Measurements from ENCODE around the gene DLG2. TPM values are rescaled to one million over a fixed set of nuclear protein-coding genes. Genes with fewer than 3 reads are reported as not detected.

DLG2 gene
- total RNA-seq, 1 donor from 2014 or later = 7.2 TPM

- no peak overlapping the region for H3K4me3 ChIP-seq
- no peak for ATAC-seq
- H3K27me3 ChIP-seq (ENCODE audit: low read depth) = no peaks in the 10 kb centered on the region
- no peaks in the 10 kb centered on the region for H3K36me3 ChIP-seq
- H3K9me3 ChIP-seq = no peaks in the 10 kb centered on the region
- intact Hi-C loops (cut with DNase I) = no loop called here
- no peak for TF ChIP-seq CTCF (IDR thresholded peaks at IDR 0.05)
- H3K4me1 ChIP-seq = no peaks in the 10 kb centered on the region
- no peak overlapping the region for H3K27ac ChIP-seq
- no peak for DNase-seq
Observed at GRCh38 chr11:83477772-83478171, 2149.4 kb downstream of the DLG2 start.

- H3K27me3 ChIP-seq (ENCODE audit: low read depth) = no peaks in the 10 kb centered on the region
Observed at GRCh38 chr11:83475760-83476159, 2151.4 kb downstream of the DLG2 start.

GRCh38 chr11:83473743-83474142 lies 2153.4 kb downstream of the DLG2 start:
- intact Hi-C loops (cut with DNase I) = no loop called here
- no peaks in the 10 kb centered on the region for H3K36me3 ChIP-seq
- no peak for ATAC-seq

More at GRCh38 chr11:83475760-83476159, 2151.4 kb downstream of the DLG2 start:
- ATAC-seq (no peak), DNase-seq (no peak)
- Histone ChIP-seq H3K36me3 (no peaks in the 10 kb centered on the region), H3K9me3 (no peaks in the 10 kb centered on the region), H3K4me1 (no peaks in the 10 kb centered on the region), H3K27ac (no peak overlapping the region), H3K4me3 (no peak overlapping the region)
- intact Hi-C loops (cut with DNase I) = no loop called here
- TF ChIP-seq CTCF (IDR thresholded peaks at IDR 0.05) = no peak

GRCh38 chr11:83472806-83473205 lies 2154.3 kb downstream of the DLG2 start:
- no peak overlapping the region for H3K4me3 ChIP-seq
- ATAC-seq (no peak), DNase-seq (no peak)
- H3K27me3 ChIP-seq (ENCODE audit: low read depth) = no peaks in the 10 kb centered on the region
- no peak overlapping the region for H3K27ac ChIP-seq
- no peaks in the 10 kb centered on the region for H3K4me1 ChIP-seq
- no peak for TF ChIP-seq CTCF (IDR thresholded peaks at IDR 0.05)
- H3K36me3 ChIP-seq = no peaks in the 10 kb centered on the region
- no peaks in the 10 kb centered on the region for H3K9me3 ChIP-seq
- intact Hi-C loops (cut with DNase I) = no loop called here

More at GRCh38 chr11:83473743-83474142, 2153.4 kb downstream of the DLG2 start:
- H3K4me1 ChIP-seq = no peaks in the 10 kb centered on the region
- TF ChIP-seq CTCF (IDR thresholded peaks at IDR 0.05) = no peak
- no peak for DNase-seq
- H3K27ac ChIP-seq = no peak overlapping the region
- H3K27me3 ChIP-seq (ENCODE audit: low read depth) = no peaks in the 10 kb centered on the region
- no peaks in the 10 kb centered on the region for H3K9me3 ChIP-seq
- no peak overlapping the region for H3K4me3 ChIP-seq

- Histone ChIP-seq H3K36me3 (no peaks in the 10 kb centered on the region), H3K4me3 (no peak overlapping the region), H3K4me1 (no peaks in the 10 kb centered on the region), H3K27ac (no peak overlapping the region), H3K9me3 (no peaks in the 10 kb centered on the region), H3K27me3 (ENCODE audit: low read depth) (no peaks in the 10 kb centered on the region)
- ATAC-seq = no peak
- no peak for DNase-seq
- intact Hi-C loops (cut with DNase I) = no loop called here
- TF ChIP-seq CTCF (IDR thresholded peaks at IDR 0.05) = no peak
Observed at GRCh38 chr11:83471831-83472727, 2155.1 kb downstream of the DLG2 start.
